WTC11 (cell line): ENCODE results near the gene SCNN1B. TPM values are rescaled to one million over a fixed set of nuclear protein-coding genes. Genes with fewer than 3 reads are reported as not detected.

Experiments used
- ATAC-seq: fragments of 200-7000 bp; cut with Tn5 transposase; 2 replicates; pipeline ENCODE4 v1.10.0; 2021; ENCODE audit warnings: mild to moderate bottlenecking, moderate library complexity
- CTCF ChIA-PET: fragments of 300-600 bp; sonication (Branson Sonifier 250); formaldehyde crosslinking; loops from one replicate; lab custom pipeline; 2021; ENCODE audit warnings: antibody characterized with exemption; lab: Charles Lee
- POLR2A ChIA-PET: fragments of 350-600 bp; sonication (Branson Sonifier 250); formaldehyde crosslinking; loops from one replicate; lab custom pipeline; 2021; ENCODE audit warnings: antibody characterized with exemption; lab: Charles Lee
- DNase-seq: peaks from one replicate; pipeline ENCODE4 v3.0.0; 2021; ENCODE audit warnings: low spot score
- H3K27ac Mint-ChIP-seq: 2 replicates; pipeline ENCODE4 v1.8.0; 2021; ENCODE audit warnings: mixed read lengths
- H3K27me3 Mint-ChIP-seq: 2 replicates; pipeline ENCODE4 v1.8.0; 2021; ENCODE audit warnings: low read depth, mild to moderate bottlenecking, moderate library complexity, mixed read lengths
- H3K36me3 Mint-ChIP-seq: 2 replicates; pipeline ENCODE4 v1.8.0; 2021; ENCODE audit warnings: mixed read lengths
- H3K4me1 Mint-ChIP-seq: 2 replicates; pipeline ENCODE4 v1.8.0; 2022; ENCODE audit warnings: mixed read lengths
- H3K4me3 Mint-ChIP-seq: 2 replicates; pipeline ENCODE4 v1.8.0; 2021; ENCODE audit warnings: mild to moderate bottlenecking, moderate library complexity, mixed read lengths
- H3K9me3 Mint-ChIP-seq: 2 replicates; pipeline ENCODE4 v1.8.0; 2021; ENCODE audit warnings: mixed read lengths
- ATF1 ChIP-seq: sonication (generic); formaldehyde crosslinking; IDR thresholded peaks from 2 replicates; pipeline ENCODE4 v1.8.1; 2023; ENCODE audit warnings: mild to moderate bottlenecking, moderate library complexity, missing genetic modification reagents
- CBFB ChIP-seq: sonication (generic); formaldehyde crosslinking; IDR thresholded peaks from 2 replicates; pipeline ENCODE4 v1.8.1; 2022; ENCODE audit warnings: mild to moderate bottlenecking, low read depth, missing genetic modification reagents
- IRF2 ChIP-seq: sonication (generic); formaldehyde crosslinking; IDR thresholded peaks from 2 replicates; pipeline ENCODE4 v1.8.0; 2022; ENCODE audit warnings: low read depth, missing genetic modification reagents, borderline replicate concordance
- MXD4 ChIP-seq: fragments of 250-450 bp; sonication (Bioruptor Pico); IDR thresholded peaks from 2 replicates; pipeline ENCODE4 v1.8.0; 2021; ENCODE audit warnings: mild to moderate bottlenecking, moderate library complexity, borderline replicate concordance
- NR1H2 ChIP-seq: sonication (generic); formaldehyde crosslinking; IDR thresholded peaks from 2 replicates; pipeline ENCODE4 v1.9.0; 2021; ENCODE audit warnings: mild to moderate bottlenecking, moderate library complexity, missing genetic modification reagents
- ZNF219 ChIP-seq: sonication (generic); formaldehyde crosslinking; IDR thresholded peaks from 2 replicates; pipeline ENCODE4 v1.8.0; 2023; ENCODE audit warnings: missing genetic modification reagents, mild to moderate bottlenecking, borderline replicate concordance
- ZNF232 ChIP-seq: sonication (generic); formaldehyde crosslinking; IDR thresholded peaks from 2 replicates; pipeline ENCODE4 v1.8.0; 2022; ENCODE audit warnings: mild to moderate bottlenecking, missing genetic modification reagents
- ZNF416 ChIP-seq: fragments of 250-450 bp; sonication (Bioruptor Pico); IDR thresholded peaks from 2 replicates; pipeline ENCODE4 v1.9.0; 2021; ENCODE audit warnings: mild to moderate bottlenecking, inconsistent platforms
- total RNA-seq: library from RNA; stranded (reverse); gene quantifications from 3 replicates; pipeline ENCODE4 v1.2.3, GENCODE V29; 2021
- TF ChIP-seq, protein P1 (sequence below): sonication (generic); formaldehyde crosslinking; IDR thresholded peaks from 2 replicates; pipeline ENCODE4 v1.8.0; 2022; ENCODE audit warnings: missing genetic modification reagents
- TF ChIP-seq, protein P2 (sequence below): sonication (generic); formaldehyde crosslinking; IDR thresholded peaks from 2 replicates; pipeline ENCODE4 v1.8.0; 2023; ENCODE audit warnings: missing genetic modification reagents, mild to moderate bottlenecking, borderline replicate concordance
- TF ChIP-seq, protein P3 (sequence below): fragments of 200-600 bp; IDR thresholded peaks from 2 replicates; pipeline ENCODE4 v1.8.0; 2022; ENCODE audit warnings: antibody characterized with exemption
- TF ChIP-seq, protein P4 (sequence below): sonication (generic); formaldehyde crosslinking; IDR thresholded peaks from 2 replicates; pipeline ENCODE4 v1.8.1; 2023; ENCODE audit warnings: mild to moderate bottlenecking, missing genetic modification reagents, moderate library complexity
- TF ChIP-seq, protein P5 (sequence below): fragments of 250-450 bp; sonication (Bioruptor Pico); IDR thresholded peaks from 2 replicates; pipeline ENCODE4 v1.9.0; 2021; ENCODE audit warnings: mild to moderate bottlenecking
- TF ChIP-seq, protein P6 (sequence below): sonication (generic); formaldehyde crosslinking; IDR thresholded peaks from 2 replicates; pipeline ENCODE4 v1.8.1; 2022; ENCODE audit warnings: low read depth, missing genetic modification reagents, borderline replicate concordance
- TF ChIP-seq, protein P7 (sequence below): fragments of 250-450 bp; sonication (Bioruptor Pico); IDR thresholded peaks from 2 replicates; pipeline ENCODE4 v1.9.0; 2021; ENCODE audit warnings: moderate library complexity, mild to moderate bottlenecking, inconsistent platforms, borderline replicate concordance

Gene SCNN1B
- total RNA-seq, 1 experiment from 2014 or later = 4.8 TPM

DNA sequence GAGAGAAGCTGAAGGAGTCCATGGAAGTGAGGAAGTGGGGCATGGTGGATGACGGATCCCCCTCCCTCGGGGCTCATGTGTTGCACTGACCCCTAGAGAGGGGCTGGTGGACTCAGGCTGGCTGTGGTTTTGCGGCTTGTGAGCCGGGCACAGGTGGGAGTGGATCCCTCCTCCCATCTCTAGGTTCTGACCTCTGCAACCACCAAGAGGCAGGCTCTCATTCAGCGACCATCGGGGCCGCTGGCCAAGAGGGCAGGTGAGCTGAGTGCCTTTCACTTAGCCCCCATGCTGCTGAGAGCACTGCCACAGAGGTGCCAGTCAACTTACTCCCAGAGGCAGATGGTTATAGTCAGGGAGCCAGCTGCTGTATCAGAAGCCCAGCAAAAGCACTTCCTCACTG, 67.3 kb downstream of the SCNN1B start (continued):
- TF ChIP-seq, protein P1, sequence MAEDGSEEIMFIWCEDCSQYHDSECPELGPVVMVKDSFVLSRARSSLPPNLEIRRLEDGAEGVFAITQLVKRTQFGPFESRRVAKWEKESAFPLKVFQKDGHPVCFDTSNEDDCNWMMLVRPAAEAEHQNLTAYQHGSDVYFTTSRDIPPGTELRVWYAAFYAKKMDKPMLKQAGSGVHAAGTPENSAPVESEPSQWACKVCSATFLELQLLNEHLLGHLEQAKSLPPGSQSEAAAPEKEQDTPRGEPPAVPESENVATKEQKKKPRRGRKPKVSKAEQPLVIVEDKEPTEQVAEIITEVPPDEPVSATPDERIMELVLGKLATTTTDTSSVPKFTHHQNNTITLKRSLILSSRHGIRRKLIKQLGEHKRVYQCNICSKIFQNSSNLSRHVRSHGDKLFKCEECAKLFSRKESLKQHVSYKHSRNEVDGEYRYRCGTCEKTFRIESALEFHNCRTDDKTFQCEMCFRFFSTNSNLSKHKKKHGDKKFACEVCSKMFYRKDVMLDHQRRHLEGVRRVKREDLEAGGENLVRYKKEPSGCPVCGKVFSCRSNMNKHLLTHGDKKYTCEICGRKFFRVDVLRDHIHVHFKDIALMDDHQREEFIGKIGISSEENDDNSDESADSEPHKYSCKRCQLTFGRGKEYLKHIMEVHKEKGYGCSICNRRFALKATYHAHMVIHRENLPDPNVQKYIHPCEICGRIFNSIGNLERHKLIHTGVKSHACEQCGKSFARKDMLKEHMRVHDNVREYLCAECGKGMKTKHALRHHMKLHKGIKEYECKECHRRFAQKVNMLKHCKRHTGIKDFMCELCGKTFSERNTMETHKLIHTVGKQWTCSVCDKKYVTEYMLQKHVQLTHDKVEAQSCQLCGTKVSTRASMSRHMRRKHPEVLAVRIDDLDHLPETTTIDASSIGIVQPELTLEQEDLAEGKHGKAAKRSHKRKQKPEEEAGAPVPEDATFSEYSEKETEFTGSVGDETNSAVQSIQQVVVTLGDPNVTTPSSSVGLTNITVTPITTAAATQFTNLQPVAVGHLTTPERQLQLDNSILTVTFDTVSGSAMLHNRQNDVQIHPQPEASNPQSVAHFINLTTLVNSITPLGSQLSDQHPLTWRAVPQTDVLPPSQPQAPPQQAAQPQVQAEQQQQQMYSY = no peak
- TF ChIP-seq, protein P2, sequence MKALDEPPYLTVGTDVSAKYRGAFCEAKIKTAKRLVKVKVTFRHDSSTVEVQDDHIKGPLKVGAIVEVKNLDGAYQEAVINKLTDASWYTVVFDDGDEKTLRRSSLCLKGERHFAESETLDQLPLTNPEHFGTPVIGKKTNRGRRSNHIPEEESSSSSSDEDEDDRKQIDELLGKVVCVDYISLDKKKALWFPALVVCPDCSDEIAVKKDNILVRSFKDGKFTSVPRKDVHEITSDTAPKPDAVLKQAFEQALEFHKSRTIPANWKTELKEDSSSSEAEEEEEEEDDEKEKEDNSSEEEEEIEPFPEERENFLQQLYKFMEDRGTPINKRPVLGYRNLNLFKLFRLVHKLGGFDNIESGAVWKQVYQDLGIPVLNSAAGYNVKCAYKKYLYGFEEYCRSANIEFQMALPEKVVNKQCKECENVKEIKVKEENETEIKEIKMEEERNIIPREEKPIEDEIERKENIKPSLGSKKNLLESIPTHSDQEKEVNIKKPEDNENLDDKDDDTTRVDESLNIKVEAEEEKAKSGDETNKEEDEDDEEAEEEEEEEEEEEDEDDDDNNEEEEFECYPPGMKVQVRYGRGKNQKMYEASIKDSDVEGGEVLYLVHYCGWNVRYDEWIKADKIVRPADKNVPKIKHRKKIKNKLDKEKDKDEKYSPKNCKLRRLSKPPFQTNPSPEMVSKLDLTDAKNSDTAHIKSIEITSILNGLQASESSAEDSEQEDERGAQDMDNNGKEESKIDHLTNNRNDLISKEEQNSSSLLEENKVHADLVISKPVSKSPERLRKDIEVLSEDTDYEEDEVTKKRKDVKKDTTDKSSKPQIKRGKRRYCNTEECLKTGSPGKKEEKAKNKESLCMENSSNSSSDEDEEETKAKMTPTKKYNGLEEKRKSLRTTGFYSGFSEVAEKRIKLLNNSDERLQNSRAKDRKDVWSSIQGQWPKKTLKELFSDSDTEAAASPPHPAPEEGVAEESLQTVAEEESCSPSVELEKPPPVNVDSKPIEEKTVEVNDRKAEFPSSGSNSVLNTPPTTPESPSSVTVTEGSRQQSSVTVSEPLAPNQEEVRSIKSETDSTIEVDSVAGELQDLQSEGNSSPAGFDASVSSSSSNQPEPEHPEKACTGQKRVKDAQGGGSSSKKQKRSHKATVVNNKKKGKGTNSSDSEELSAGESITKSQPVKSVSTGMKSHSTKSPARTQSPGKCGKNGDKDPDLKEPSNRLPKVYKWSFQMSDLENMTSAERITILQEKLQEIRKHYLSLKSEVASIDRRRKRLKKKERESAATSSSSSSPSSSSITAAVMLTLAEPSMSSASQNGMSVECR = no peak
- no peak for TF ChIP-seq ZNF219
- TF ChIP-seq, all 79 proteins: peak for 0

DNA sequence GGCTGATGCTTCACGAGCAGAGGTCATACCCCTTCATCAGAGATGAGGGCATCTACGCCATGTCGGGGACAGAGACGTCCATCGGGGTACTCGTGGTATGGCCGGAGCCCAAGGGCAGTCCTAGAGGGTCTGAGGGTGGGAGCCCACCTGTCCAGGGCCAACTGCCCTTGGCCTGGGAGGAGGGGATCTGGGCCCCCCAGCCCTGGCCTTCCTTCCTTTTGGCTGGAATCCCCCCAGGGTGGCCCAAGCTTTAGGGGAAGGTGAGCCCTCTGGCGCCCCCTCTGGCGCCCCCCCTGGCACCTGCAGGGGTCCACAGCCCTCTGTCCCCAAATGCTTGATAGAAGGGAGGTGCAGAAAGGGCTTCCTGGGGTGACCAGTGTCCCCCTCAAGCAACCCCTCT, 69.3 kb downstream of the SCNN1B start:
- Mint-ChIP-seq H3K9me3 (no peaks in the 10 kb centered on the region), H3K27me3 (no peaks in the 10 kb centered on the region), H3K4me3 (no peak overlapping the region), H3K4me1 (no peaks in the 10 kb centered on the region), H3K36me3 (no peaks in the 10 kb centered on the region), H3K27ac (no peak overlapping the region)
- ChIA-PET CTCF (interaction anchor here (0.5 to 2.7 kb wide), 9 partner anchors 9 to 189 kb away, joined by 3 to 18 read pairs (median 4); partner anchors contain the start of gene SCNN1G), POLR2A (no interaction called here)
- TF ChIP-seq, protein P3, sequence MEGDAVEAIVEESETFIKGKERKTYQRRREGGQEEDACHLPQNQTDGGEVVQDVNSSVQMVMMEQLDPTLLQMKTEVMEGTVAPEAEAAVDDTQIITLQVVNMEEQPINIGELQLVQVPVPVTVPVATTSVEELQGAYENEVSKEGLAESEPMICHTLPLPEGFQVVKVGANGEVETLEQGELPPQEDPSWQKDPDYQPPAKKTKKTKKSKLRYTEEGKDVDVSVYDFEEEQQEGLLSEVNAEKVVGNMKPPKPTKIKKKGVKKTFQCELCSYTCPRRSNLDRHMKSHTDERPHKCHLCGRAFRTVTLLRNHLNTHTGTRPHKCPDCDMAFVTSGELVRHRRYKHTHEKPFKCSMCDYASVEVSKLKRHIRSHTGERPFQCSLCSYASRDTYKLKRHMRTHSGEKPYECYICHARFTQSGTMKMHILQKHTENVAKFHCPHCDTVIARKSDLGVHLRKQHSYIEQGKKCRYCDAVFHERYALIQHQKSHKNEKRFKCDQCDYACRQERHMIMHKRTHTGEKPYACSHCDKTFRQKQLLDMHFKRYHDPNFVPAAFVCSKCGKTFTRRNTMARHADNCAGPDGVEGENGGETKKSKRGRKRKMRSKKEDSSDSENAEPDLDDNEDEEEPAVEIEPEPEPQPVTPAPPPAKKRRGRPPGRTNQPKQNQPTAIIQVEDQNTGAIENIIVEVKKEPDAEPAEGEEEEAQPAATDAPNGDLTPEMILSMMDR = peak; percentile 47; the same call in 1 of the 2 replicates
- TF ChIP-seq ATF1 (CRISPR knock-in tag) = no peak
- DNase-seq (peak; percentile 32), ATAC-seq (peak; percentile 38; the same call in 1 of the 2 replicates)

DNA sequence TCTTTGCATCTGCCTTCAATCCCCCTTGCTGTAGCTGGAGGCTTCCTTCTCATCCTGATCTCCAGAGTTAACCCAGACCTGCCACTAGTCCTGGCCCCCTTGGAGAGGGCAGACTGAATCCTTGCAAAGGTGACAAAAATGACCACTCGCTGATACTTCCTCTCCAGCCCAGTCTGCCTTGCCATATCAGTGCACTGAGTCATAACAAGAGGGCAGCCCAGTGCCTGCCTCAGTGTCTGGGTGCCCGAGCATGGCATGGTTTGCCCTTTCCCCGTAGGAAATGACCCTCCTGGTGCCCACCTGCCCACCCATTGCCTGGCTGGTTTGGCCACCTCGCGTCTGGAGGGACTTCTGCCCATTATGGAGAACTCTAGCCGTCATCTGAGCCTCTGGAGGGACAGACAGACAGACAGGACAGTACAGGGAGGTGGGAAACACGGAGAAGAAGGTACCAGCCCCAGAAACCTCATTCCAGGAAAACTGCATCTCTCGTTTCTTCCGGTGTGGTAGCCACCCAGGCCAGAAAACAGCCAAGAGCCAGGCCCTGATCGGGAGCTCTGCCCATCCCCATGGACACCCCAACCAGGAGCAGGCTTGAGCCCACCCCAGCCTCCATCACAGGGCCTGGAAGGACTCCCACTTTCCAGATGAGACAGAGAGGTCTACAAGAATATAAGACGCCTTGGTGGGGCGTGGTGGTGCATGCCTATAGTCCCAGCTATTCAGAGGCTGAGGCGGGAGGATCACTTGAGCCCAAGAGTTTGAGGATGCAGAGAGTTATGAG, 71.5 kb downstream of the SCNN1B start:
- ChIA-PET POLR2A (no interaction called here), CTCF (interaction anchor here (0.8 to 1.4 kb wide), 2 partner anchors 13 to 62 kb away, joined by 3 to 4 read pairs; no protein-coding TSS in a partner anchor)
- Mint-ChIP-seq H3K4me1 (no peaks in the 10 kb centered on the region), H3K9me3 (no peaks in the 10 kb centered on the region), H3K4me3 (no peak overlapping the region), H3K27ac (no peak overlapping the region), H3K27me3 (no peaks in the 10 kb centered on the region), H3K36me3 (no peaks in the 10 kb centered on the region)
- DNase-seq (no peak), ATAC-seq (no peak)
- TF ChIP-seq, protein P4, sequence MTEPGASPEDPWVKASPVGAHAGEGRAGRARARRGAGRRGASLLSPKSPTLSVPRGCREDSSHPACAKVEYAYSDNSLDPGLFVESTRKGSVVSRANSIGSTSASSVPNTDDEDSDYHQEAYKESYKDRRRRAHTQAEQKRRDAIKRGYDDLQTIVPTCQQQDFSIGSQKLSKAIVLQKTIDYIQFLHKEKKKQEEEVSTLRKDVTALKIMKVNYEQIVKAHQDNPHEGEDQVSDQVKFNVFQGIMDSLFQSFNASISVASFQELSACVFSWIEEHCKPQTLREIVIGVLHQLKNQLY = no peak
- TF ChIP-seq, protein P5, sequence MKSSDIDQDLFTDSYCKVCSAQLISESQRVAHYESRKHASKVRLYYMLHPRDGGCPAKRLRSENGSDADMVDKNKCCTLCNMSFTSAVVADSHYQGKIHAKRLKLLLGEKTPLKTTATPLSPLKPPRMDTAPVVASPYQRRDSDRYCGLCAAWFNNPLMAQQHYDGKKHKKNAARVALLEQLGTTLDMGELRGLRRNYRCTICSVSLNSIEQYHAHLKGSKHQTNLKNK = no peak
- TF ChIP-seq, protein P6, sequence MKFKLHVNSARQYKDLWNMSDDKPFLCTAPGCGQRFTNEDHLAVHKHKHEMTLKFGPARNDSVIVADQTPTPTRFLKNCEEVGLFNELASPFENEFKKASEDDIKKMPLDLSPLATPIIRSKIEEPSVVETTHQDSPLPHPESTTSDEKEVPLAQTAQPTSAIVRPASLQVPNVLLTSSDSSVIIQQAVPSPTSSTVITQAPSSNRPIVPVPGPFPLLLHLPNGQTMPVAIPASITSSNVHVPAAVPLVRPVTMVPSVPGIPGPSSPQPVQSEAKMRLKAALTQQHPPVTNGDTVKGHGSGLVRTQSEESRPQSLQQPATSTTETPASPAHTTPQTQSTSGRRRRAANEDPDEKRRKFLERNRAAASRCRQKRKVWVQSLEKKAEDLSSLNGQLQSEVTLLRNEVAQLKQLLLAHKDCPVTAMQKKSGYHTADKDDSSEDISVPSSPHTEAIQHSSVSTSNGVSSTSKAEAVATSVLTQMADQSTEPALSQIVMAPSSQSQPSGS = no peak
- TF ChIP-seq ZNF232 (CRISPR knock-in tag) (no peak), NR1H2 (no peak), IRF2 (CRISPR knock-in tag) (no peak), ZNF219 (no peak), MXD4 (CRISPR knock-in tag) (no peak), ZNF416 (CRISPR knock-in tag) (no peak), CBFB (CRISPR knock-in tag) (no peak)
- TF ChIP-seq, protein P7, sequence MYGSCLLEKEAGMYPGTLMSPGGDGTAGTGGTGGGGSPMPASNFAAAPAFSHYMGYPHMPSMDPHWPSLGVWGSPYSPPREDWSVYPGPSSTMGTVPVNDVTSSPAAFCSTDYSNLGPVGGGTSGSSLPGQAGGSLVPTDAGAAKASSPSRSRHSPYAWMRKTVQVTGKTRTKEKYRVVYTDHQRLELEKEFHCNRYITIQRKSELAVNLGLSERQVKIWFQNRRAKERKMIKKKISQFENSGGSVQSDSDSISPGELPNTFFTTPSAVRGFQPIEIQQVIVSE (CRISPR knock-in tag) = no peak
